Tibial artery (tissue), 4 donors: ENCODE results near the gene PRRC2B.
"Not testable (repeated sequence)": the region's sequence is repeated elsewhere in the genome, so short reads cannot be mapped to it uniquely, and the experiment has no call there.

ENCODE experiments used
- DNase-seq, 2 donors: peaks; one replicate each; pipeline ENCODE4 v3.0.0-alpha.2; 2019
- H3K27ac ChIP-seq, 2 donors: fragments of 200-600 bp; sonication (generic) in 1 of 2; 1 replicate in 1 of 2; 2 replicates in 1 of 2; pipeline ENCODE4 v1.5.1; 2018 to 2019; ENCODE audit warnings: mild to moderate bottlenecking in 1 of 2
- H3K27me3 ChIP-seq, 2 donors: fragments of 200-600 bp; sonication (generic) in 1 of 2; one replicate each; pipeline versions ENCODE4 v1.5.1 to v1.6.0; 2016 to 2019
- H3K36me3 ChIP-seq, 3 donors: fragments of 200-600 bp; sonication (generic) in 2 of 3; one replicate each; pipeline ENCODE4 v1.5.1; 2016 to 2019; ENCODE audit warnings: mild to moderate bottlenecking in 2 of 3
- H3K4me1 ChIP-seq, 4 donors: fragments of 200-600 bp; sonication (generic) in 2 of 4; 1 replicate in 3 of 4; 2 replicates in 1 of 4; pipeline ENCODE4 v1.5.1; 2016 to 2019
- H3K4me3 ChIP-seq, 2 donors: fragments of 200-600 bp; sonication (generic) in 1 of 2; 1 replicate in 1 of 2; 2 replicates in 1 of 2; pipeline ENCODE4 v1.5.1; 2018 to 2019; ENCODE audit warnings: mild to moderate bottlenecking in 2 of 2
- H3K9me3 ChIP-seq, 3 donors: fragments of 200-600 bp; sonication (generic) in 1 of 3; one replicate each; pipeline ENCODE4 v1.5.1; 2016 to 2019
- intact Hi-C: fragments of 100-400 bp; cut with DNase I; formaldehyde crosslinking; loops from one replicate; pipeline ENCODE4 v1.15.0; 2023; ENCODE audit warnings: low total_unique reads
- TF ChIP-seq, protein P1 (sequence below), 2 experiments: fragments of 200-600 bp in 1 of 2; fragments of 450-650 bp in 1 of 2; IDR thresholded peaks; one replicate each; pipeline ENCODE4 v1.5.1; 2017 to 2019; ENCODE audit warnings: antibody characterized with exemption in 2 of 2, mild to moderate bottlenecking in 1 of 2, moderate library complexity in 1 of 2

PRRC2B gene

DNA sequence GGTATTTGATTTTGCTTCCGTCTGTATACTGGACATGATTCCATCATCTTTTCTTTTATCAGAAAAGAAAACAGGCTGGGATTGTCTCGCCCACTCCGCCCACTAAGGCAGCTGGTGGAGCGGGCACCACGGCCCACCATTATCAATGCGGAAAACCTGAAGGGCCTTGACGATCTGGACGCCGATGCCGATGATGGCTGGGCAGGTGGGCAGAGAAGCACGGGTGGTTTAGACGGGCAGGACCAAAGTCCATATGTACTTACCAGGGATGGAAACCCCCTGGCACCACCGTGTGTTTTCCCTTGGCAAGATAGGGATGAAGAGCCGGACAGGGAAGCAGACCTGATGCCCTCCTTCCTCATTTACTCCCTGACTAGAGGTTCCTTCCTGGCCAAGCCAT, 53.7 kb downstream of the PRRC2B start:
- Histone ChIP-seq H3K27ac (no peak overlapping the region), H3K4me3 (no peak overlapping the region), H3K27me3 (no peaks in the 10 kb centered on the region), H3K36me3 (peaks cover 74 to 94% (median 80%) of the 10 kb centered on the region in 3 donors), H3K9me3 (no peaks in the 10 kb centered on the region), H3K4me1 (no peaks in the 10 kb centered on the region)
- TF ChIP-seq, protein P1, sequence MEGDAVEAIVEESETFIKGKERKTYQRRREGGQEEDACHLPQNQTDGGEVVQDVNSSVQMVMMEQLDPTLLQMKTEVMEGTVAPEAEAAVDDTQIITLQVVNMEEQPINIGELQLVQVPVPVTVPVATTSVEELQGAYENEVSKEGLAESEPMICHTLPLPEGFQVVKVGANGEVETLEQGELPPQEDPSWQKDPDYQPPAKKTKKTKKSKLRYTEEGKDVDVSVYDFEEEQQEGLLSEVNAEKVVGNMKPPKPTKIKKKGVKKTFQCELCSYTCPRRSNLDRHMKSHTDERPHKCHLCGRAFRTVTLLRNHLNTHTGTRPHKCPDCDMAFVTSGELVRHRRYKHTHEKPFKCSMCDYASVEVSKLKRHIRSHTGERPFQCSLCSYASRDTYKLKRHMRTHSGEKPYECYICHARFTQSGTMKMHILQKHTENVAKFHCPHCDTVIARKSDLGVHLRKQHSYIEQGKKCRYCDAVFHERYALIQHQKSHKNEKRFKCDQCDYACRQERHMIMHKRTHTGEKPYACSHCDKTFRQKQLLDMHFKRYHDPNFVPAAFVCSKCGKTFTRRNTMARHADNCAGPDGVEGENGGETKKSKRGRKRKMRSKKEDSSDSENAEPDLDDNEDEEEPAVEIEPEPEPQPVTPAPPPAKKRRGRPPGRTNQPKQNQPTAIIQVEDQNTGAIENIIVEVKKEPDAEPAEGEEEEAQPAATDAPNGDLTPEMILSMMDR (IDR thresholded peaks at IDR 0.05), result no peak
- DNase-seq, result peak in 1 of 2 donors; percentile 23
- intact Hi-C loops, result no loop called here

- intact Hi-C loops, result no loop called here
- H3K27ac ChIP-seq, result no peak overlapping the region
These were observed 54.9 kb downstream of the PRRC2B start for GRCh38 chr9:131448818-131449217.

DNA sequence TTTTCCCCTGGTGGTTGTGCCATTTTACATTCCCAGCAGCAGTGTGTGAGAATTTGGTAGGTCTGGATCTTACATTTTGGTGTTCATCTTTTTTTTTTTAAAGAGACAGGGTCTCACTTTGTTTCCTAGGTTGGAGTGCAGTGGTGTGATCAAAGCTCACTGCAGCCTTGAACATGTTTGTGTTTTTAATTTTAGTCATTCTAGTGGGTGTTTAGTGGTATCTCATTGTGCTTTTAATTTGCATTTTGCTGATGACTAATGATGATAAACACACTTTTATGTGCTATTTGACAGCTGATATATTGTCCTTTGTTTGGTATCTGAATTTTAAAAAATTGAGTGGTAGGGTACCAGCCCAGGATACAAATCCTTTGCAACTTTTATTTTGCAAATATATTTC, 55.4 kb downstream of the PRRC2B start:
- Histone ChIP-seq H3K4me3 (no peak overlapping the region), H3K36me3 (peaks cover 62 to 82% (median 77%) of the 10 kb centered on the region in 3 donors), H3K27me3 (no peaks in the 10 kb centered on the region), H3K27ac (no peak overlapping the region), H3K4me1 (no peaks in the 10 kb centered on the region), H3K9me3 (no peaks in the 10 kb centered on the region)
- intact Hi-C loops, result no loop called here
- TF ChIP-seq, protein P1 (IDR thresholded peaks at IDR 0.05), result no peak
- no peak for DNase-seq

More at GRCh38 chr9:131448818-131449217, 54.9 kb downstream of the PRRC2B start:
- TF ChIP-seq, protein P1 (IDR thresholded peaks at IDR 0.05), result no peak
- no peak for DNase-seq
- H3K4me3 ChIP-seq, result no peak overlapping the region
- no peaks in the 10 kb centered on the region for H3K27me3 ChIP-seq
- H3K36me3 ChIP-seq, result peaks cover 66 to 82% (median 77%) of the 10 kb centered on the region in 3 donors
- no peaks in the 10 kb centered on the region for H3K4me1 ChIP-seq
- H3K9me3 ChIP-seq, result no peaks in the 10 kb centered on the region

- intact Hi-C loops, result no loop called here
- no peak for DNase-seq
- Histone ChIP-seq H3K4me3 (no peak overlapping the region), H3K36me3 (peaks cover 62 to 82% (median 77%) of the 10 kb centered on the region in 3 donors), H3K9me3 (no peaks in the 10 kb centered on the region), H3K27me3 (no peaks in the 10 kb centered on the region), H3K27ac (no peak overlapping the region), H3K4me1 (no peaks in the 10 kb centered on the region)
- TF ChIP-seq, protein P1 (IDR thresholded peaks at IDR 0.05), result no peak
These were observed 60.1 kb downstream of the PRRC2B start for GRCh38 chr9:131454028-131454427.

GRCh38 chr9:131455655-131456054, 61.8 kb downstream of the PRRC2B start:
- H3K27me3 ChIP-seq, H3K4me3 ChIP-seq, H3K4me1 ChIP-seq, DNase-seq, H3K27ac ChIP-seq, intact Hi-C loops, H3K9me3 ChIP-seq: not testable (repeated sequence)
- H3K36me3 ChIP-seq, result peaks cover 60 to 84% (median 78%) of the 10 kb centered on the region in 3 donors

GRCh38 chr9:131457746-131458145, 63.9 kb downstream of the PRRC2B start:
- H3K27ac ChIP-seq, result no peak overlapping the region
- no peaks in the 10 kb centered on the region for H3K4me1 ChIP-seq
- no peaks in the 10 kb centered on the region for H3K9me3 ChIP-seq
- intact Hi-C loops, result no loop called here
- H3K27me3 ChIP-seq, result no peaks in the 10 kb centered on the region
- TF ChIP-seq, protein P1 (IDR thresholded peaks at IDR 0.05), result no peak
- H3K36me3 ChIP-seq, result peaks cover 57 to 90% (median 90%) of the 10 kb centered on the region in 3 donors
- no peak for DNase-seq
- H3K4me3 ChIP-seq, result no peak overlapping the region
